PC-9 (cell line): ENCODE data around the gene BARX1. TPM values are rescaled to one million over a fixed set of nuclear protein-coding genes. Genes with fewer than 3 reads are reported as not detected.

Source experiments
- BruUV-seq: library from RNA; stranded (reverse); fragments of 400-500 nt; replicated peaks from 2 replicates; lab custom pipeline; 2021; lab: Mats Ljungman, UMichigan
- CTCF ChIA-PET: fragments of 300-600 bp; sonication (Branson Sonifier 250); formaldehyde crosslinking; loops from one replicate; lab custom pipeline; 2022; ENCODE audit warnings: antibody characterized with exemption; lab: Charles Lee
- POLR2A ChIA-PET: fragments of 300-600 bp; sonication (Branson Sonifier 250); formaldehyde crosslinking; loops from one replicate; lab custom pipeline; 2022; ENCODE audit warnings: antibody characterized with exemption; ENCODE audit not compliant: unreplicated experiment; lab: Charles Lee
- DNase-seq, 2 experiments: peaks; one replicate each; pipeline versions ENCODE4 v3.0.0 to v3.0.0-alpha.2; 2015 to 2022; ENCODE audit warnings: mixed read lengths in 1 of 2
- H2AFZ ChIP-seq: fragments of 200-600 bp; sonication (generic); 2 replicates; pipeline ENCODE4 v1.8.1; 2017; ENCODE audit warnings: antibody characterized with exemption
- H3F3A ChIP-seq: fragments of 200-600 bp; sonication (generic); 2 replicates; pipeline ENCODE4 v1.8.1; 2017; ENCODE audit warnings: antibody characterized with exemption, mild to moderate bottlenecking, low read depth; ENCODE audit not compliant: insufficient read depth
- H3K27ac ChIP-seq: fragments of 200-600 bp; sonication (generic); 2 replicates; pipeline ENCODE4 v1.6.1; 2016; ENCODE audit warnings: mixed run types
- H3K27me3 ChIP-seq: fragments of 200-600 bp; sonication (generic); 2 replicates; pipeline ENCODE4 v1.6.1; 2016; ENCODE audit warnings: low read depth, mixed run types; ENCODE audit not compliant: insufficient read depth
- H3K36me3 ChIP-seq: fragments of 200-600 bp; sonication (generic); 2 replicates; pipeline ENCODE4 v1.6.1; 2016; ENCODE audit warnings: low read depth, mixed run types
- H3K4me1 ChIP-seq: fragments of 200-600 bp; sonication (generic); replicated peaks from 2 replicates; pipeline ENCODE4 v1.6.1; 2016; ENCODE audit warnings: mixed run types; ENCODE audit not compliant: insufficient read depth
- H3K4me2 ChIP-seq: fragments of 200-600 bp; sonication (generic); 2 replicates; pipeline ENCODE4 v1.6.1; 2017; ENCODE audit warnings: mixed run types
- H3K4me3 ChIP-seq: fragments of 200-600 bp; sonication (generic); 2 replicates; pipeline ENCODE4 v1.6.1; 2016; ENCODE audit warnings: mixed run types
- H3K79me2 ChIP-seq: fragments of 200-600 bp; sonication (generic); 2 replicates; pipeline ENCODE4 v1.6.1; 2017; ENCODE audit warnings: low read depth, mixed run types
- H3K9me2 ChIP-seq: fragments of 200-600 bp; sonication (generic); 2 replicates; pipeline ENCODE4 v1.8.1; 2017; ENCODE audit warnings: mild to moderate bottlenecking; ENCODE audit not compliant: insufficient read depth
- H3K9me3 ChIP-seq: fragments of 200-600 bp; sonication (generic); 2 replicates; pipeline ENCODE4 v1.8.1; 2016; ENCODE audit warnings: low read depth; ENCODE audit not compliant: insufficient read depth
- H4K20me1 ChIP-seq: fragments of 200-600 bp; sonication (generic); 2 replicates; pipeline ENCODE4 v1.8.1; 2017; ENCODE audit not compliant: insufficient read depth
- EZH2 ChIP-seq: fragments of 200-600 bp; sonication (generic); IDR thresholded peaks from 2 replicates; pipeline ENCODE4 v1.8.0; 2017; ENCODE audit warnings: antibody characterized with exemption, low read depth
- intact Hi-C: fragments of 100-400 bp; cut with micrococcal nuclease; formaldehyde crosslinking; loops from one replicate; pipeline ENCODE4 v1.10.0; 2022; ENCODE audit not compliant: unreplicated experiment
- total RNA-seq: library from RNA; stranded (reverse); gene quantifications from 2 replicates; pipeline ENCODE4 v1.2.3, GENCODE V29; 2021
- TF ChIP-seq, protein P1 (sequence below): fragments of 200-600 bp; sonication (generic); conservative IDR thresholded peaks from 2 replicates; pipeline ENCODE4 v1.6.1; 2017; ENCODE audit warnings: mixed run types, antibody characterized with exemption, mild to moderate bottlenecking, moderate library complexity

Gene BARX1
- total RNA-seq, 1 experiment from 2014 or later, result not detected

DNA sequence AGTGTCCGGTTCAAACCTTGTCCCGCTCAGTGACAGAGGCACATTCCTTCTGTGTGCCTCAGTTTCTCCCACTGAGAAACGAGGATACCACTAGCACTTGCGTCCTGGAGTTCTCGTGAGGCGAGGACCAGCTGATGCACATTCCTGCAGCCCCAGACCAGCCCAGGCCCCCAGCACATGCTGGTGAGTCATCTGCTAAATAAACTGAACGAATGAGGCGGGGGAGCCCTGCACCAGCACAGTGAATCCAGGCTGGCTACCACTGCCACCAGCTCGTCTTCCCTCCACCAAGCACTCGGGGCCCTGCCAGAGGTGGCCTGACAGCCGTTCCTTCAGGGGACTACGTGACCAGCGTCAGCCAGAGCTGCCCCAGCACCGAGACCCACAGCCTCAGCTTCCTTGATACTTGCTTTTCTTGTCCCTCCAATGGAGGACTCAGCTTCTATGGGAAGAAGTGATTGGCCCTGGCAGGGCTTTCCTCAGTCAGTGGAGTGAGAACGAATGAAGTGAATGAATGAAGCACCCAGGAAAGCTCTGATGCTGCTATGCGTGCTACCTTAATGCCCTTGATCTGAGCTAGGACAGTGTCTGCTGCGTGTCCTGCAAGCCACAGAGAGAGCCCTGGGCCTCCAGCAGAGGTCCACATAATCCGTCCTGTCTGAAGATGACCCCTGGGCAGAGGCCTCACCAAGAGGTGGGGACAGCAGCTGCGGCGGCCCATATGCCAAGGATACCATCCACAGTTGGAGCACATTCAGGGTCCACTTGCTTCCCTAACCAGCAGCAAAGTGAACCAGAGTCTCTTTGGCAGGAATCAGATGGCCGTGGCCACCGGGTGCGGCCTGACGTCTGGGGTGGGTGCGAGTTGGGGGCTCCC is 13.5 kb upstream of the BARX1 start:
- CTCF ChIA-PET, result no interaction called here
- Histone ChIP-seq H2AFZ (no peak overlapping the region), H3K36me3 (no peaks in the 10 kb centered on the region), H3K9me3 (0 out of 2 replicates have a peak, but pooled peaks cover 3% of the 10 kb centered on the region), H4K20me1 (no peaks in the 10 kb centered on the region), H3K4me2 (no peak overlapping the region), H3K27me3 (peaks cover 11% of the 10 kb centered on the region; the same call in 1 of the 2 replicates), H3K79me2 (no peaks in the 10 kb centered on the region), H3K27ac (no peak overlapping the region), H3K4me1 (no peaks in the 10 kb centered on the region), H3K4me3 (no peak overlapping the region), H3F3A (no peaks in the 10 kb centered on the region), H3K9me2 (no peaks in the 10 kb centered on the region)
- DNase-seq, result no peak
- TF ChIP-seq, protein P1, sequence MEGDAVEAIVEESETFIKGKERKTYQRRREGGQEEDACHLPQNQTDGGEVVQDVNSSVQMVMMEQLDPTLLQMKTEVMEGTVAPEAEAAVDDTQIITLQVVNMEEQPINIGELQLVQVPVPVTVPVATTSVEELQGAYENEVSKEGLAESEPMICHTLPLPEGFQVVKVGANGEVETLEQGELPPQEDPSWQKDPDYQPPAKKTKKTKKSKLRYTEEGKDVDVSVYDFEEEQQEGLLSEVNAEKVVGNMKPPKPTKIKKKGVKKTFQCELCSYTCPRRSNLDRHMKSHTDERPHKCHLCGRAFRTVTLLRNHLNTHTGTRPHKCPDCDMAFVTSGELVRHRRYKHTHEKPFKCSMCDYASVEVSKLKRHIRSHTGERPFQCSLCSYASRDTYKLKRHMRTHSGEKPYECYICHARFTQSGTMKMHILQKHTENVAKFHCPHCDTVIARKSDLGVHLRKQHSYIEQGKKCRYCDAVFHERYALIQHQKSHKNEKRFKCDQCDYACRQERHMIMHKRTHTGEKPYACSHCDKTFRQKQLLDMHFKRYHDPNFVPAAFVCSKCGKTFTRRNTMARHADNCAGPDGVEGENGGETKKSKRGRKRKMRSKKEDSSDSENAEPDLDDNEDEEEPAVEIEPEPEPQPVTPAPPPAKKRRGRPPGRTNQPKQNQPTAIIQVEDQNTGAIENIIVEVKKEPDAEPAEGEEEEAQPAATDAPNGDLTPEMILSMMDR, result no peak
- TF ChIP-seq EZH2, result no peak
- POLR2A ChIA-PET, result no interaction called here
- no TSS peak for BruUV-seq
- intact Hi-C loops, result loop anchor here (10.0 kb wide), 1 partner anchor 404 kb away; no protein-coding TSS in a partner anchor

DNA sequence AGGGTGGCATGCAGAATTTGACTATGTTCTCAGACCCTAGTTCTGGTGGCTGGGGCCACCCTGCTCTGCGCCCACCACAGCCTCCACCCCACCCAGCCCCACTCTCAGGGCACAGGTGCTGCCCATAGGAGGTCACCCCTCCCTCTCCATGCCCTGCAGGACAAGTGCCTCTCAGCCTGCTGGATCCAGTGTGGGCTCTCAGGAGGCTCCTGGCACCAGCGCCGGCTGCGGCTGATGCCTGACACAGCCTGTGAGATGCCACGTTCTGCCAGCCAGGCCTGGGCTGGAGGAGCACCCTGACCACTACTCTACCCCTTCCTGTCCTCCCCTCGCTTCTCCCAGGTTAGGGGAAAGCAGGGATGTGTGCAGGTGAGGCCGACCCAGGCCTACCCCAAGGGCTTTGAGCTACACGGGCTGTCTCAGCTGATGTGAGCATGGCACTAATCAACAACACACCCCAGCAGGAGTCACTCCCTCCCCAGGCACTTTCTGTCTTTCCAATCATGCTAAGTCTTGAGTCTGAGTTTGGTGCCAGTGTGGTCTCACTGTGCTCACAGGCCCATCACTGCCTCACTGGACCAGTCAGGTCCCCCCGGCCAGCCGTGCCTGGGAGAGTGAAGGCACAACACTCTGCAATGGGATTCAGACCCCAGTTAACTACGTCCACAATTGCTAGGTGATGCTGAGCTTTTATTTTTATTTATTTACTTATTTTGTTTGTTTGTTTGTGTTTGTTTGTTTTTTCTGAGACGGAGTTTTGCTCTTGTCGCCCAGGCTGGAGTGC is 12.1 kb upstream of the BARX1 start:
- no peaks in the 10 kb centered on the region for H3K9me3 ChIP-seq
- H3K4me1 ChIP-seq, result no peaks in the 10 kb centered on the region
- no peaks in the 10 kb centered on the region for H3K9me2 ChIP-seq
- H3K27ac ChIP-seq, result no peak overlapping the region
- H3K36me3 ChIP-seq, result no peaks in the 10 kb centered on the region
- TF ChIP-seq EZH2, result no peak
- ChIA-PET CTCF (interaction anchor here (0.5 kb wide), 1 partner anchor 246 kb away, joined by 15 read pairs; no protein-coding TSS in a partner anchor), POLR2A (no interaction called here)
- no peaks in the 10 kb centered on the region for H3F3A ChIP-seq
- no peak overlapping the region for H3K4me2 ChIP-seq
- no TSS peak for BruUV-seq
- peaks cover 11% of the 10 kb centered on the region; the same call in 1 of the 2 replicates for H3K27me3 ChIP-seq
- intact Hi-C loops, result loop anchor here (10.0 kb wide), 1 partner anchor 402 kb away; no protein-coding TSS in a partner anchor
- H3K79me2 ChIP-seq, result no peaks in the 10 kb centered on the region
- H4K20me1 ChIP-seq, result no peaks in the 10 kb centered on the region
- H3K4me3 ChIP-seq, result no peak overlapping the region
- H2AFZ ChIP-seq, result no peak overlapping the region
- DNase-seq, result no peak

DNA sequence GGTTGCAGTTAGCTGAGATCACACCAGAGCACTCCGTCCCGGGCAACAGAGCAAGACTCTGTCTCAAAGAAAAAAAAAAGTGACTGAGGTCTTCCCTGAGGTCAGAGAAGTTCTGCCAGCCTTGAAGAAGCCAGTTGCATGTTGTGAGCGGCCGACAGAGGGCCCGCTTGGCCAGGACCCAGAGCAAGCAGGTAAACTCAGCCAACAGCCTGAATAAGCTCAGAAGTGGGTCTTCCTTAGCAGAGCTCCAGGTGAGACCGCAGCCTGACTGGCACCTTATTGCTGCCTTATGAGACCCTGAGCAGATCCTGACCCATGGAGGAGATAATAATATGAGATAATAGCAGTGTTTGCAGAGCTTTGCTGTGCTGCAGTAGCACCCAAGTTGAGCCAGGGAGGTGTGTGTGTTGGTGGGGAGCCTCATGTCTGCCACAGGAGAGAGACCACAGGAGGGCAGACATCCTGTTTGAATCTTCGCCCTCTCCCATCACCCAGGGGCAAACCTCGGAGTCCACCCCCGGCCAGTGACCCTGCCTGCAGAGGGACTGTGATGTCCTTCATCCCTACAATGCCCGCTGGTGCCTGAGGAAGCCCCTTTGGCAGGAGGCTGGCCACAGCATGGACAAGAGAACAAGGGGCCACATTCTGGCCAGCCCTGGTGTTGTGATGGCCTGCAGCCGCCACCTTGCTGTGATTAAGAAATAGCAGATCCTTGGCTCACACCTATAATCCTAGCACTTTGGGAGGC is 10.8 kb upstream of the BARX1 start:
- H3K27ac ChIP-seq, result no peak overlapping the region
- DNase-seq, result peak in 1 of 2 experiments; percentile 37
- no peak overlapping the region for H3K4me3 ChIP-seq
- no peaks in the 10 kb centered on the region for H3K4me1 ChIP-seq
- POLR2A ChIA-PET, result no interaction called here
- no peaks in the 10 kb centered on the region for H3K36me3 ChIP-seq
- no peaks in the 10 kb centered on the region for H3K9me3 ChIP-seq
- no peaks in the 10 kb centered on the region for H4K20me1 ChIP-seq
- intact Hi-C loops, result loop anchor here (2.0 to 10.0 kb wide), 2 partner anchors 247 to 401 kb away; no protein-coding TSS in a partner anchor
- H2AFZ ChIP-seq, result no peak overlapping the region
- BruUV-seq, result no TSS peak
- TF ChIP-seq, protein P1, result peak; percentile 34; the same call in 1 of the 2 replicates
- TF ChIP-seq EZH2, result no peak
- CTCF ChIA-PET, result interaction anchor here (0.6 to 1.3 kb wide), 4 partner anchors 47 to 675 kb away, joined by 3 to 14 read pairs (median 9); no protein-coding TSS in a partner anchor
- H3F3A ChIP-seq, result no peaks in the 10 kb centered on the region
- H3K9me2 ChIP-seq, result no peaks in the 10 kb centered on the region
- H3K4me2 ChIP-seq, result no peak overlapping the region
- H3K79me2 ChIP-seq, result no peaks in the 10 kb centered on the region
- H3K27me3 ChIP-seq, result peaks cover 1% of the 10 kb centered on the region; the same call in 1 of the 2 replicates
